Fibroblast of villous mesenchyme (primary cell): ENCODE data around the gene METTL21C. TPM values are rescaled to one million over a fixed set of nuclear protein-coding genes. Genes with fewer than 3 reads are reported as not detected.

Source experiments
- DNase-seq: peaks from one replicate; pipeline ENCODE4 v3.0.0-alpha.2; 2010; ENCODE audit warnings: low read depth
- H3K4me3 ChIP-seq: 2 replicates; pipeline ENCODE4 v1.5.1; 2011; ENCODE audit warnings: low read depth, mild to moderate bottlenecking, low read length
- total RNA-seq: library from RNA; depleted of rRNA; stranded (reverse); fragments of >200 nt; gene quantifications from 2 replicates; pipeline ENCODE4 v1.2.3, GENCODE V29; 2012
- TF ChIP-seq, protein P1 (sequence below): IDR thresholded peaks from 2 replicates; pipeline ENCODE4 v1.5.1; 2012; ENCODE audit warnings: low read depth, mild to moderate bottlenecking, low read length; ENCODE audit not compliant: insufficient read depth

Gene METTL21C
- total RNA-seq, 1 donor: not detected

DNA sequence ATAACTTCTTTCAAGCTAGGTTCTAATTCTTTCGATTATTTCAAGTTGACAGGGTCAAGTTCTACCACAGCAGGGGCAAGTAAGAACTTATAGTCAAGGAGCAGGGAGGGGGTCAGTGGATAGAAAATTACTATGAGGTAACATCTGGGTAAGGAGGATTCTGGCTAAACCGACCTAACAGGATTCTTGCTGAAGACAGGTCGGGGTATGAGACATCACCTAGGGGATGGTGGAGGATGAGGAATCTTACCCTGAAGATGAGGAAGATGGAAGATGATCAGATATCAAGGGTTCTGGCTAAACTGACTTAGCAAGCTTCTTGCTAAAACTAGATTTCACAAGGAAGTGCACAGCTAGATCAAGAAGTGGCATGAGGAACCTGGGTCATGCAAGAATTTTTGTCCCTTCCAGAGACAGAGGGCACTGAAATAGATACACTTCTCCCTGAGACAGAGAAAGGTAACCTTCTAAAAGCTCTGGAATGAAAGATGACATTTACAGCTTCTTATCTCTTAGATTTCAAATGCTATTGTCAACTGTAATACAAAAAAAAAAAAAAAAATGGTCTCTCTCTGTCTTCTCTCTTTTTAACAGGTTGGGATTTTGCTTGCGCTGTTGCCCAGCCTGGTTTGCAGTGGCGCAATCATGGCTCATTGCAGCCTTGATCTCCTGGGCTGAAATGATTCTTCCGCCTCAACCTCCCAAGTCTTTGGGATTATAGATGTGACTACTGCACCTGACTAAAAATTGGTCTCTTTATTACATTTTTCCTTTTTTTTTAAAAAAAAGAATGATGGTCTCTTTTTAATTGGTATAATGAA is 9.6 kb upstream of the METTL21C start:
- TF ChIP-seq, protein P1, sequence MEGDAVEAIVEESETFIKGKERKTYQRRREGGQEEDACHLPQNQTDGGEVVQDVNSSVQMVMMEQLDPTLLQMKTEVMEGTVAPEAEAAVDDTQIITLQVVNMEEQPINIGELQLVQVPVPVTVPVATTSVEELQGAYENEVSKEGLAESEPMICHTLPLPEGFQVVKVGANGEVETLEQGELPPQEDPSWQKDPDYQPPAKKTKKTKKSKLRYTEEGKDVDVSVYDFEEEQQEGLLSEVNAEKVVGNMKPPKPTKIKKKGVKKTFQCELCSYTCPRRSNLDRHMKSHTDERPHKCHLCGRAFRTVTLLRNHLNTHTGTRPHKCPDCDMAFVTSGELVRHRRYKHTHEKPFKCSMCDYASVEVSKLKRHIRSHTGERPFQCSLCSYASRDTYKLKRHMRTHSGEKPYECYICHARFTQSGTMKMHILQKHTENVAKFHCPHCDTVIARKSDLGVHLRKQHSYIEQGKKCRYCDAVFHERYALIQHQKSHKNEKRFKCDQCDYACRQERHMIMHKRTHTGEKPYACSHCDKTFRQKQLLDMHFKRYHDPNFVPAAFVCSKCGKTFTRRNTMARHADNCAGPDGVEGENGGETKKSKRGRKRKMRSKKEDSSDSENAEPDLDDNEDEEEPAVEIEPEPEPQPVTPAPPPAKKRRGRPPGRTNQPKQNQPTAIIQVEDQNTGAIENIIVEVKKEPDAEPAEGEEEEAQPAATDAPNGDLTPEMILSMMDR: no peak
- no peak for DNase-seq

DNA sequence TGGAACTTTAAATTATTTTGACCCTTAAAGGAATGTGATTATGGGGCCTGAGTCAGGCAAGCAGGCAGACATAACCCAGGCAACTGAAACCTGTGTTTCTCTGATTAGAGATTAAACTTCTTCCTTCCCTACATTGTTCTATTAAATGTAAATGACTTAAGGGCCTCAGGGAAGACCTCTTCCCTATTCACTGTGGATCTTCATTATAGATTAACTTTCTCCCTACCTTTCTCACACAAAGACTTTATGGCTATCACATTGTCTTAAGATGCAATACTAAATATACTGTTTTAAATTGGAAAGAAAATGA is 8.8 kb upstream of the METTL21C start:
- H3K4me3 ChIP-seq: no peak overlapping the region
- TF ChIP-seq, protein P1: no peak
- DNase-seq: no peak

More for the DNA sequence above, 9.6 kb upstream of the METTL21C start:
- H3K4me3 ChIP-seq: no peak overlapping the region

DNA sequence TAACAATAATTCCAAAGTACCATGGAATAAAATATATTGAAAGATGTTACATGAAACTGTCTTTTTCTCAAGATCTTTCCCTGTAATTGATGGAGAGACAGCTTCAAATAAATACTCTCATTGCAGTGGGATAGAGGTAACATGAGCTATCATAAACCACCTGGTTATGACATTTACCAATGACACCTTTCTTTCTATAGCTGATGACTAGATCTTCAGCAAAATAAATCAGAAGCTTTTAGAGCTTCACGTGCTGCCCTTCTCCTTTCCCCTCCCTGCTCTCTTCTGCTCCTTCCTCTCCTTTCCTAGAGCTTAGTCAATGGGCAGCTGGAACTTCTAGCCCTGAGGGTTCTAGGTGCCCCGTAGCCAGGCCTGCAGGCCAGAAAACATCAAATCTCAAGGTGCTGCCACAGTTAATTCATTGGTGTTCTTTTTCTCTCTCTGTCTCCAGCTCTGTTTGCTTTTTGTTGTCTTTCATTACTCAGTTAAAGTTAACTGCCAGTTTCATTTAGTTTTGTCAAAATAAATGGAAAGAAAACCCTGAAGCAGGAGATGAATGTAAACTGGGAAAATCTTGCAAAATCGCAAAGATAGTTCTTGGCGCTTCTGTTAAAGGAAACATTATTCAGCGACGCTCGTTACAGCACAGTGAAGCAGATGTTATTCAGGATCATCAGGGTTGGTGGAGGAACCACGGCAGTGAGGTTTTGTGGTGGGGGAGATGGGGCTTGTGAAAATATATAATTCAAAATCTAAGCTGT is 8.3 kb upstream of the METTL21C start:
- DNase-seq: peak; percentile 60
- TF ChIP-seq, protein P1: no peak
- no peak overlapping the region for H3K4me3 ChIP-seq

DNA sequence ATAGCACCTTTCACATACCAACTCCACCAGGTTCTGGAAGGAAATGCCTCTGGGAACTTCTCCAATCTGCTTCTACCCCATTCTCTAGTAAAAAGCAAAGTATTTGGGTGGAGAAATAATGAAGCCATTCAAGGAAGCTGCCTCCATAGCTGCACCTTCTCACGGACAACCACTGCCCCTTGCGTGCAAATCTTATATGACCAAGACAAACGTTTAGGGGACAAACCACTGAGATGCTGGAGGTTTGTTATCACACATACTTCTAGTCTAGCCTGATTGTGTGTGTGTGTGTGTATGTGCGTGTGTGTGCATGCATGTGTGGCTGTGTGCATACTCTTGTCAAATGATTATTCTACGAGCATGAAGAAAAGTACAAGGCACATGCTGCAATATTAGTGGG is 6.5 kb upstream of the METTL21C start:
- no peak overlapping the region for H3K4me3 ChIP-seq
- DNase-seq: no peak
- TF ChIP-seq, protein P1: no peak

DNA sequence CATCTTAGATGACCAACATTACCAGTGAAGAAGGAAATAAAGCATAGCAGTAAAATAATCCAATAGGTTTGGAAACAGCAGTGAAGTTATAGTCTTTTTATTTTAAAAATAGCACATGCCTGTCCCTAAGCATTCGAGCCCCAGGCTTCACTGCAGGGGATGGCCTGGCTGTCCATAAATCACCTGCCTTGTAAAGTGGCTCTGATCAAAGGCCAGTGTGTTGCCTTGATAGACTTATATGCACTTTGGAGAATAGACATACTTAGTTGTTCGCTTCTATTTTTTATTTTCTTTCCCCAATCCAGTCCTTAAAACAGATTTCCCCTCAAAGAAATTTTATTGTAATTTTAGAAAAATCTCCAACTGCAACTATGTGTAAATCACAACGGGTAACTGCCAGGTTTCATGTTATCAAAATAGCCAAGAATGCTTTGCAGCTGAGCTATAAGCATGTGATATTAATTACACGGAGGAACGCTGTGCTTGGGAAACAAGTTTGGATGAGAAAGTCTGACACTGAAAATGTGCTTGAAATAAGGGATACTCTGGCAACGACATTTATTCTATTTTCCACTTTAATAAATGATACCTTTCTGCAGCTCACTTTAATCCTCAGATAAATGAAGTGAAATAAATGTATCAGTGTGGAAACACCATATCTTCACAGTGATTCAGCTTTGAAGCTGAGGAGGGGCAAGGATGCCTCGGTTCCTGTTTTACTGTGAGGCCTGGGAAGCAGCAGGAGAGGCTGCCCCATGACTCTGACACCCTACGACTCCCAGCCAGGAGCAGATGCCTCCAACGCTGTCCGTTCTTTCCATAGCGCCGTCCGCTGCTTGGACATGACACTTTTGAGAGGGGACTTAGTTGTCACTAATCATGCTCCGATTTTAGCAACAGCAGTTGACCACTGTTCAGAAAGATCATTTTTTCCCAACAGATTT is 5.5 kb upstream of the METTL21C start:
- DNase-seq: peak; percentile 51

DNA sequence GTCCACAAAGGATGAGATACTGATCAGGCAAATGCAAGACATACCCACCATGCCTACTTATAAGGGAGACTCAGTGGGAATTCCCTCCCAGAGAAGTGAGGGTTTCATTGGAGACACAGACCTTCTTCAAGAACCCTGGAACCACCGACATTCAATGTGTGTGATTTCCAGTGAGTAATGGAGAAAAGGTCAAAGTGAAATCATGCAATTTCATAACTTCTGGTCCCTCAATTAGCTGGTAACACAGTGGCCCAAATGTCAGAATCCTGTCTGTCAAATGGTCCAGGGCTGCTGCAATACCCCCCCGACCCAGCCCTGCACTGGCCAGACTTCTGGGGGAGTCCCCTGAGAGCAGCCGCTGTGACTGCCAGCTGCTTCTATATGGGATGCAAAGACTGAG is 4.7 kb upstream of the METTL21C start:
- TF ChIP-seq, protein P1: no peak
- no peak for DNase-seq
- no peak overlapping the region for H3K4me3 ChIP-seq

More for the DNA sequence above, 5.5 kb upstream of the METTL21C start:
- TF ChIP-seq, protein P1: no peak
- H3K4me3 ChIP-seq: no peak overlapping the region
